Dendritic cell treated with granulocyte-macrophage colony-stimulating factor and Interleukin-4, amounts not matched to agents 40 ng/mL and 50 ng/mL, for 4 days (primary cell): ENCODE data around the gene CTCFL.

ENCODE experiments used
- H3K27ac Mint-ChIP-seq: one replicate; pipeline ENCODE4 v1.8.0; 2022; ENCODE audit warnings: mild to moderate bottlenecking, mixed read lengths
- H3K27me3 Mint-ChIP-seq: one replicate; pipeline ENCODE4 v1.8.0; 2022; ENCODE audit warnings: mild to moderate bottlenecking, mixed read lengths
- H3K36me3 Mint-ChIP-seq: one replicate; pipeline ENCODE4 v1.8.0; 2022; ENCODE audit warnings: low read depth, mixed read lengths
- H3K4me1 Mint-ChIP-seq: one replicate; pipeline ENCODE4 v1.8.0; 2022; ENCODE audit warnings: low read depth, mixed read lengths
- H3K4me3 Mint-ChIP-seq: one replicate; pipeline ENCODE4 v1.8.0; 2022; ENCODE audit warnings: mild to moderate bottlenecking, moderate library complexity, mixed read lengths
- H3K9me3 Mint-ChIP-seq: one replicate; pipeline ENCODE4 v1.8.0; 2022; ENCODE audit warnings: mixed read lengths
- intact Hi-C: fragments of 100-400 bp; cut with micrococcal nuclease; formaldehyde crosslinking; loops from one replicate; pipeline ENCODE4 v1.15.0; 2022

CTCFL gene

GRCh38 chr20:57553376-57554018, 28.6 kb upstream of the CTCFL start:
- H3K27me3 Mint-ChIP-seq = peaks cover 24% of the 10 kb centered on the region
- no peaks in the 10 kb centered on the region for H3K36me3 Mint-ChIP-seq
- intact Hi-C loops = no loop called here
- H3K4me3 Mint-ChIP-seq = no peak overlapping the region
- no peaks in the 10 kb centered on the region for H3K4me1 Mint-ChIP-seq
- H3K9me3 Mint-ChIP-seq = no peaks in the 10 kb centered on the region
- H3K27ac Mint-ChIP-seq = no peak overlapping the region

- intact Hi-C loops = no loop called here
- Mint-ChIP-seq H3K4me3 (no peak overlapping the region), H3K36me3 (no peaks in the 10 kb centered on the region), H3K27ac (no peak overlapping the region), H3K4me1 (no peaks in the 10 kb centered on the region), H3K27me3 (peaks cover 25% of the 10 kb centered on the region), H3K9me3 (no peaks in the 10 kb centered on the region)
Measured at GRCh38 chr20:57552471-57552870, 27.5 kb upstream of the CTCFL start.

GRCh38 chr20:57548177-57549058, 23.5 kb upstream of the CTCFL start:
- H3K4me1 Mint-ChIP-seq = no peaks in the 10 kb centered on the region
- no peaks in the 10 kb centered on the region for H3K36me3 Mint-ChIP-seq
- peaks cover 24% of the 10 kb centered on the region for H3K27me3 Mint-ChIP-seq
- no peak overlapping the region for H3K27ac Mint-ChIP-seq
- no peak overlapping the region for H3K4me3 Mint-ChIP-seq
- H3K9me3 Mint-ChIP-seq = no peaks in the 10 kb centered on the region
- intact Hi-C loops = no loop called here

GRCh38 chr20:57546956-57547649, 22.2 kb upstream of the CTCFL start:
- H3K4me3 Mint-ChIP-seq = no peak overlapping the region
- H3K27me3 Mint-ChIP-seq = peaks cover 24% of the 10 kb centered on the region
- no peaks in the 10 kb centered on the region for H3K36me3 Mint-ChIP-seq
- intact Hi-C loops = no loop called here
- no peaks in the 10 kb centered on the region for H3K9me3 Mint-ChIP-seq
- H3K4me1 Mint-ChIP-seq = no peaks in the 10 kb centered on the region
- H3K27ac Mint-ChIP-seq = no peak overlapping the region

- no peaks in the 10 kb centered on the region for H3K4me1 Mint-ChIP-seq
Measured at GRCh38 chr20:57545927-57546662, 21.2 kb upstream of the CTCFL start.

GRCh38 chr20:57544838-57545564, 20.1 kb upstream of the CTCFL start:
- Mint-ChIP-seq H3K27me3 (peaks cover 23% of the 10 kb centered on the region), H3K4me3 (no peak overlapping the region), H3K27ac (no peak overlapping the region), H3K9me3 (no peaks in the 10 kb centered on the region), H3K36me3 (no peaks in the 10 kb centered on the region), H3K4me1 (no peaks in the 10 kb centered on the region)
- intact Hi-C loops = no loop called here

More at GRCh38 chr20:57545927-57546662, 21.2 kb upstream of the CTCFL start:
- intact Hi-C loops = no loop called here
- Mint-ChIP-seq H3K36me3 (no peaks in the 10 kb centered on the region), H3K9me3 (no peaks in the 10 kb centered on the region), H3K4me3 (no peak overlapping the region), H3K27ac (no peak overlapping the region), H3K27me3 (peaks cover 19% of the 10 kb centered on the region)

- Mint-ChIP-seq H3K27ac (no peak overlapping the region), H3K4me1 (no peaks in the 10 kb centered on the region), H3K4me3 (no peak overlapping the region), H3K36me3 (no peaks in the 10 kb centered on the region), H3K27me3 (peaks cover 24% of the 10 kb centered on the region), H3K9me3 (no peaks in the 10 kb centered on the region)
- intact Hi-C loops = no loop called here
Measured at GRCh38 chr20:57543754-57544153, 18.8 kb upstream of the CTCFL start.

GRCh38 chr20:57540890-57541580, 16.1 kb upstream of the CTCFL start:
- no peak overlapping the region for H3K4me3 Mint-ChIP-seq
- no peaks in the 10 kb centered on the region for H3K36me3 Mint-ChIP-seq
- H3K27me3 Mint-ChIP-seq = peaks cover 25% of the 10 kb centered on the region
- intact Hi-C loops = no loop called here
- no peaks in the 10 kb centered on the region for H3K4me1 Mint-ChIP-seq
- no peak overlapping the region for H3K27ac Mint-ChIP-seq
- H3K9me3 Mint-ChIP-seq = no peaks in the 10 kb centered on the region

GRCh38 chr20:57539889-57540288, 14.9 kb upstream of the CTCFL start:
- Mint-ChIP-seq H3K4me1 (no peaks in the 10 kb centered on the region), H3K27ac (no peak overlapping the region), H3K27me3 (peaks cover 25% of the 10 kb centered on the region), H3K36me3 (no peaks in the 10 kb centered on the region), H3K9me3 (no peaks in the 10 kb centered on the region), H3K4me3 (no peak overlapping the region)
- intact Hi-C loops = no loop called here

- peaks cover 28% of the 10 kb centered on the region for H3K27me3 Mint-ChIP-seq
- H3K36me3 Mint-ChIP-seq = no peaks in the 10 kb centered on the region
- H3K4me3 Mint-ChIP-seq = no peak overlapping the region
- no peaks in the 10 kb centered on the region for H3K4me1 Mint-ChIP-seq
- H3K9me3 Mint-ChIP-seq = no peaks in the 10 kb centered on the region
- intact Hi-C loops = no loop called here
- H3K27ac Mint-ChIP-seq = no peak overlapping the region
Measured at GRCh38 chr20:57537822-57538221, 12.9 kb upstream of the CTCFL start.

- peaks cover 30% of the 10 kb centered on the region for H3K27me3 Mint-ChIP-seq
- H3K9me3 Mint-ChIP-seq = no peaks in the 10 kb centered on the region
- intact Hi-C loops = no loop called here
- H3K4me1 Mint-ChIP-seq = no peaks in the 10 kb centered on the region
- H3K4me3 Mint-ChIP-seq = no peak overlapping the region
- H3K27ac Mint-ChIP-seq = no peak overlapping the region
- H3K36me3 Mint-ChIP-seq = no peaks in the 10 kb centered on the region
Measured at GRCh38 chr20:57536771-57537724, 12.1 kb upstream of the CTCFL start.

- Mint-ChIP-seq H3K4me1 (no peaks in the 10 kb centered on the region), H3K36me3 (no peaks in the 10 kb centered on the region), H3K27ac (no peak overlapping the region), H3K27me3 (peaks cover 34% of the 10 kb centered on the region), H3K4me3 (no peak overlapping the region), H3K9me3 (no peaks in the 10 kb centered on the region)
- intact Hi-C loops = no loop called here
Measured at GRCh38 chr20:57536120-57536708, 11.3 kb upstream of the CTCFL start.
